Loucy (cell line): Measurements from ENCODE around the gene MEF2A.

Source experiments
- H2AFZ ChIP-seq: fragments of 200-600 bp; sonication (generic); 2 replicates; pipeline ENCODE4 v1.6.0; 2016; ENCODE audit warnings: antibody characterized with exemption, mild to moderate bottlenecking, low read length, moderate library complexity
- H3F3A ChIP-seq: fragments of 200-600 bp; 2 replicates; pipeline ENCODE4 v1.6.0; 2016; ENCODE audit warnings: antibody characterized with exemption, low read depth, mild to moderate bottlenecking
- H3K27me3 ChIP-seq: fragments of 200-600 bp; sonication (generic); 2 replicates; pipeline ENCODE4 v1.6.1; 2014; ENCODE audit warnings: low read length, mild to moderate bottlenecking; ENCODE audit not compliant: insufficient read depth, poor library complexity, severe bottlenecking
- H3K36me3 ChIP-seq: fragments of 200-600 bp; sonication (generic); 2 replicates; pipeline ENCODE4 v1.6.1; 2016; ENCODE audit warnings: low read length; ENCODE audit not compliant: insufficient read depth
- H3K4me1 ChIP-seq: fragments of 200-600 bp; sonication (generic); 2 replicates; pipeline ENCODE4 v1.5.1; 2014; ENCODE audit warnings: low read length, mild to moderate bottlenecking; ENCODE audit not compliant: insufficient read depth, poor library complexity, severe bottlenecking
- H3K4me2 ChIP-seq: fragments of 200-600 bp; sonication (generic); 2 replicates; pipeline ENCODE4 v1.6.0; 2014; ENCODE audit warnings: antibody characterized with exemption, low read length, low read depth, mild to moderate bottlenecking; ENCODE audit not compliant: poor library complexity, severe bottlenecking
- H3K4me3 ChIP-seq: fragments of 200-600 bp; sonication (generic); 2 replicates; pipeline ENCODE4 v1.5.1; 2014; ENCODE audit warnings: low read length, mild to moderate bottlenecking, mixed read lengths; ENCODE audit not compliant: poor library complexity, severe bottlenecking
- H3K79me2 ChIP-seq: fragments of 200-600 bp; sonication (generic); 2 replicates; pipeline ENCODE4 v1.6.1; 2014; ENCODE audit warnings: low read length; ENCODE audit not compliant: insufficient read depth
- H3K9ac ChIP-seq: fragments of 200-600 bp; sonication (generic); 2 replicates; pipeline ENCODE4 v1.6.0; 2014; ENCODE audit warnings: mild to moderate bottlenecking, low read depth, low read length, moderate library complexity; ENCODE audit not compliant: poor library complexity, severe bottlenecking
- H3K9me2 ChIP-seq: fragments of 200-600 bp; sonication (generic); replicated peaks from 2 replicates; pipeline ENCODE4 v1.6.1; 2016; ENCODE audit warnings: low read depth, low read length, mixed read lengths
- H3K9me3 ChIP-seq: fragments of 200-600 bp; sonication (generic); 2 replicates; pipeline ENCODE4 v1.6.1; 2014; ENCODE audit warnings: mild to moderate bottlenecking, antibody characterized with exemption, low read length, low read depth; ENCODE audit not compliant: insufficient read depth
- H4K20me1 ChIP-seq: fragments of 200-600 bp; sonication (generic); 2 replicates; pipeline ENCODE4 v1.6.0; 2014; ENCODE audit warnings: antibody characterized with exemption, low read length, mild to moderate bottlenecking; ENCODE audit not compliant: insufficient read depth, poor library complexity, severe bottlenecking
- CTCF ChIP-seq: fragments of 200-600 bp; sonication (generic); conservative IDR thresholded peaks from 2 replicates; pipeline ENCODE4 v1.5.1; 2014; ENCODE audit warnings: mild to moderate bottlenecking, antibody characterized with exemption, low read length
- EZH2phosphoT487 ChIP-seq: fragments of 200-600 bp; IDR thresholded peaks from 2 replicates; pipeline ENCODE4 v1.6.1; 2018; ENCODE audit warnings: antibody characterized with exemption, mild to moderate bottlenecking, moderate library complexity, borderline replicate concordance

The MEF2A gene

DNA sequence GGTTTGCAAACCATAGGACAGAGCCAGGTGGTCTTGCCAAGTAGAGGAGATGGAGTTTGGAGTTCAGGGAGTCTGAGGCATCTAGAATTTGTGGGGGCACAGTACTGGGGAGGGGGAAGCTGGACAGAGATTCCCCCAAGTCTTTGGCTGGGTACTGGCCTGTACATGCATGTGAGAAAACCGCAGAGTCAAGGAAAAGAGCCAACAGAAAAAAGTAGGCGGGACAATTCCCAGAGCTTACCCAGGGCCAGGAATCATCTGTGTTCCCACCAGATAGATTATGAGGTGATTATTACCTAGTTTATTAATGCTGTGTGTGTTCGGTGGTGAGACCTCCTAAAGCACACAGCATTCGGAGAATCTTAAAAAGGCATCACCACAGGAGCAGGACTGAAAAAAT is 156.1 kb downstream of the MEF2A start:
- H3K27me3 ChIP-seq = no peaks in the 10 kb centered on the region
- TF ChIP-seq CTCF (no peak), EZH2phosphoT487 (no peak)
- H3K4me1 ChIP-seq = peaks cover 25% of the 10 kb centered on the region
- H3K9me2 ChIP-seq = no peaks in the 10 kb centered on the region
- H2AFZ ChIP-seq = no peak overlapping the region
- no peak overlapping the region for H3K9ac ChIP-seq
- H3K4me2 ChIP-seq = no peak overlapping the region
- H3K4me3 ChIP-seq = no peak overlapping the region
- H4K20me1 ChIP-seq = no peaks in the 10 kb centered on the region
- no peaks in the 10 kb centered on the region for H3K9me3 ChIP-seq
- H3F3A ChIP-seq = no peaks in the 10 kb centered on the region
- no peaks in the 10 kb centered on the region for H3K79me2 ChIP-seq
- H3K36me3 ChIP-seq = no peaks in the 10 kb centered on the region

DNA sequence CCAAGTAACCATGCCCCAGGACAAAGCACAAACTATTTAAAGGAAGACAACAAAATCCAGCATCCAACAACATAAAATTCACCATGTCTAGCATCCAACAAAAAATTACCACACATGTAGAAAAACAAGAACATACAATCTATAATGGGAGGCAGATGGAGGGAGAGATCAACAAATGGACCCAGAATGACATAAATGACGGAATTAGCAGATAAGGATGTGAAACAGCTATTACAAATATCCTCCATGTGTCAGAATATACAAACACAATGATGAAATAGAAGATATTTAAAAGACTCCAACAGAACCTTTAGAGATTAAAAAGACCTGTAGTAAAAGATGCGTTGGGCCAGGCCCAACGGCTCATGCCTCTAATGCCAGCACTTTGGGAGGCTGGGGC is 156.6 kb downstream of the MEF2A start:
- H3K27me3 ChIP-seq = no peaks in the 10 kb centered on the region
- H3K4me1 ChIP-seq = peaks cover 25% of the 10 kb centered on the region
- no peak for TF ChIP-seq EZH2phosphoT487
- TF ChIP-seq CTCF = no peak

DNA sequence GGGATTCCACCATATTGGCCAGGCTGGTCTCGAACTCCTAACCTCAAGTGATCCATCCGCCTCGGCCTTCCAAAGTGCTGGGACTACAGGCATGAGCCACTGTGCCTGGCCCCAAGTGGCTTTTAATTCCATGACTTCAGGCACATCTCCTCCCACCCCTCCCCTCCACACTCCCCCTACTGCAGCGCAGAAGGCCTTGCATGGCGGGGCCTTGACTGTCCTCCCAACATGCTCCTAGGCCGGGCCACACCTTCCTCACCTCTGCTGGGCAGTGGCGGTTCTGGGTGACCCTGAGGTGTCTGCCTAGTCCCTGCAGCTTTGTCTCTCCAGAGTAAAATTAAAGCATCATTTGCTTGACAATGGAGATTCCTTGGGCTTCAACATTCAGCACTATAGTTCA is 160.5 kb downstream of the MEF2A start:
- no peaks in the 10 kb centered on the region for H3K4me1 ChIP-seq
- no peak overlapping the region for H3K4me2 ChIP-seq
- no peaks in the 10 kb centered on the region for H3K36me3 ChIP-seq
- no peaks in the 10 kb centered on the region for H3F3A ChIP-seq
- TF ChIP-seq CTCF (no peak), EZH2phosphoT487 (no peak)
- no peaks in the 10 kb centered on the region for H3K27me3 ChIP-seq
- H3K9me3 ChIP-seq = no peaks in the 10 kb centered on the region
- no peak overlapping the region for H3K9ac ChIP-seq
- H3K9me2 ChIP-seq = no peaks in the 10 kb centered on the region
- no peak overlapping the region for H3K4me3 ChIP-seq
- no peaks in the 10 kb centered on the region for H4K20me1 ChIP-seq
- no peak overlapping the region for H2AFZ ChIP-seq
- H3K79me2 ChIP-seq = no peaks in the 10 kb centered on the region

More for the DNA sequence above, 156.6 kb downstream of the MEF2A start:
- H3K4me3 ChIP-seq = no peak overlapping the region
- no peaks in the 10 kb centered on the region for H3K36me3 ChIP-seq
- H3F3A ChIP-seq = no peaks in the 10 kb centered on the region
- H3K9ac ChIP-seq = no peak overlapping the region
- H3K79me2 ChIP-seq = no peaks in the 10 kb centered on the region
- H2AFZ ChIP-seq = no peak overlapping the region
- no peaks in the 10 kb centered on the region for H3K9me3 ChIP-seq
- no peaks in the 10 kb centered on the region for H3K9me2 ChIP-seq
- H4K20me1 ChIP-seq = no peaks in the 10 kb centered on the region
- no peak overlapping the region for H3K4me2 ChIP-seq
